COR-L47 (cell line): ENCODE results near the gene EFNA5.
"Not testable (repeated sequence)": the region's sequence is repeated elsewhere in the genome, so short reads cannot be mapped to it uniquely, and the experiment has no call there.

Source experiments
- DNase-seq: peaks from one replicate; lab custom pipeline; 2025; lab: John Stamatoyannopoulos, UW

Gene EFNA5

DNA sequence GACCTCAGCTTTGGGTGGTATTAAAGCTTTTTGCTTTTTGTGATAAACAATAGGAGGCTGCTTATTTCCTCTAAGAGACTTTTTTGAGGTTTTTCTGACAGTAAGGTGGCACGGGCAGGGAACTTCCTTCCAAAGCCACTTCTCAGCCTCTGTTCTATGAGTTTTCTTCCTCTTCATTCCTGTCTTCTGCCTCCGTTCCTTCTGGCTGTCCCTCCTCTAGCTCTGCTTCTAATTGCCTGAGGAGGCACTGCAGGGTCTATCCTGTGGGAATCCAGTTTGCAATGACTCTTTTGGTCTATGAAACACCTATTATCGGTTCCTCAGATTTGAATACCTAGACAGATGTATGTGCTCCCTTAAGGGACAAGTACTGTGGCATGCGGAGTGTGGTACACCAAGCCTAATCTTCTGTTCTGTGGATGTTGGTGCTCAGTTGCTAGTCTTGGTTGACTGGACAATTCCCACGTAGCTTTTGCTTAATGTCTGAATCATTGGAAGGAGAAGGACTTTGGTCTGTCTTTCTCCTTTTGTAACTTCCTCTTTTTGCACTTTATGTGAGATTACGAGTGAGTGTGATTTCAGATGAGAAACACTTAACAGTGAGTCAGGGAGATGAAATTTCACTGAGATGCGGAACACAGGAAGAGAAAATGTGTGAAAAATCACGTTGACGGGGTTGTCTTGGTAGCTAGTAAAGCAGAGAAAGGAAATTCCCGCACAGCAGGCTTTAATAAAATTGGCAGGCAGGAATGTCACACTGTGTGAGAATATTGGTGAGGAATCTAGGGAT is 305.2 kb downstream of the EFNA5 start:
- no peak for DNase-seq

DNA sequence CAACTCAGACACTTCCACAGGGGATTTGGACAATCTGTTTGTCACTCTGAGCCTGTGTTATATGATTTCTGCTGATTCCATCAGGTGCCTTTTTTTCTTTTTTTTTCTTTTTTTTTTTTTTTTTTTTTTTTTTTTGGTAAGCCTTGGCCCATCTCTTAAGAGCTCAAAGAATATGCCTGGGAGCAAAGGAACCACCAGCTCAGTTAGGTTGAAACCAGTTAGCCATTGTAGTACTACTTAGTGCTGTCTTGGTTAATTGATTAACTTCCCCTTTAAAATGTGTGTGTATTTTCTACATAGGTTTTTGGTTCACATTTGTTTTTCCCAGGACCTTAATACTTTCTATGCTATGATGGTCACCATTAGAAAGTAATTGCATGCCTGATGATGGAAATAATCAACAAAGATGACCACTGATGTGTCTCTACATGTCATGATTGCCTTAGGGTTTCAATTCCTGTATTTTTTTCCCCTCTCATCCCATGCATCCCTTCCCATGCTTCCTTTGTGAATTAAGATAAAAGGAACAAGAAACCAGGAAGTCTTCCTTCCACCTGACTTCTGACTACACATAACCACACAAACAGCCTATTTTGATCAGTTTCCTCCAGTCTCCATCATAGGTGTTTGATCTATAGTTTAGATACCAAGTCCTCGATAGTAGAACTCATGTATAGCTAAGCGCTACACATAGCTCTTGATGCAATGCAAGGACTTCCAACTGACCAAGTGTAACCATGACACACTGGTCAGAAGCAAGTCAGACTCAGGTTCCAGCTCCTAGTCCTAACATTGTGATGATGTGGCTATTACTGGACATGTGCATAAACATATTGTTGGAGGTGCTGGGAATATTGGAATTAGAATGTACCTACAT is 306.1 kb downstream of the EFNA5 start:
- no peak for DNase-seq

DNA sequence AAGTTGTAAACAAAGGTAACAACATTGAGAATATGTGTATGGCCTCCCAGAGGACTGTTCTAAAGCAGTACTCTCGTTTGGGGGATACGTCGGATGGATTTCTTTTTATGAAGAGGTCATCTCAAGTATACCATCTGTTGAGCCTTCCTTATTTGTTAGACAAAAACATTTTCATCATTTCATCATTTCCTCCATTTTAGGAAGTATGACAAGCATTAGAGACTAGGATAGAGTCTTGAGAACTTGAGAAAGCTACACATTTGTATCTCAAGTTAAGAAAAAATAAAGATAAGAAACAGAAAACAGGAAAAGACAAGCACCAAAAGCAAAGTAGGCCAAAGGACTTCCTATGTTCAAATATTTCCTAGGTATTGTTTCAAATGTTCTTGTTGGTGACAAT is 307.0 kb downstream of the EFNA5 start:
- DNase-seq: no peak

DNA sequence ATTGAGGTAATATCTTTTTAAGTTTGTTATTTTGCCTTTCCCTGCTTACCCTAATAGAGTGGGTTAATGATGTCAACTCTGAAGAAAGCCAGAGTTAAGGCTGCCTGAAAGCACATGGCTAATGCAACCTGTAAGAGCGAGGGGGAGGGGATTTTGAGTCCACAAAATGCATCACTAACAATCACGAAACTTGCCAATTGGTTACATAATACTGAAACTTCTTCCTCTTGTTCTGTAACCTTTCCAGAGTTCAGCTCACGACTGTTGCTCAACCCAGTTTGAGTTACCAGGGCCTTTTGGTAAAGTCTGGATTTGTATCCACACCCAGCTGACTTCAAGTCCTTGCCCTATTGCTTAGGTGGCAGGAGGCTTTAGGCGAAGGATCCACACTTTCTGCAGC is 308.8 kb downstream of the EFNA5 start:
- no peak for DNase-seq

DNA sequence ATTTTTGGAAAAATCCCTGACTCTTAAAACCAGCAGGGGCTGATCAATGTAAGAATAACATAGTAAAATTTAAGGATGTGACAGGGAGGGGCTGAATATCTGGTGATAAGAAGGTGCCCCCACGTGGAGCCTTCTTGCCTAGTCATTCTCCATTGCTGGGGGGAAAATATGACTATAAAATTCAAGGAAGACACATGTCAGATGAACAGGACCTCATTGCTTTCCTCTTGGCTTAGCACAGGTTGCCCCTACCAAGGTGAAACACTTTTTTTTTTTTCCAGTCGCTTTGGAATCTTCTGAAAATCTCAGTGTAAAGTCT is 310.9 kb downstream of the EFNA5 start:
- no peak for DNase-seq

DNA sequence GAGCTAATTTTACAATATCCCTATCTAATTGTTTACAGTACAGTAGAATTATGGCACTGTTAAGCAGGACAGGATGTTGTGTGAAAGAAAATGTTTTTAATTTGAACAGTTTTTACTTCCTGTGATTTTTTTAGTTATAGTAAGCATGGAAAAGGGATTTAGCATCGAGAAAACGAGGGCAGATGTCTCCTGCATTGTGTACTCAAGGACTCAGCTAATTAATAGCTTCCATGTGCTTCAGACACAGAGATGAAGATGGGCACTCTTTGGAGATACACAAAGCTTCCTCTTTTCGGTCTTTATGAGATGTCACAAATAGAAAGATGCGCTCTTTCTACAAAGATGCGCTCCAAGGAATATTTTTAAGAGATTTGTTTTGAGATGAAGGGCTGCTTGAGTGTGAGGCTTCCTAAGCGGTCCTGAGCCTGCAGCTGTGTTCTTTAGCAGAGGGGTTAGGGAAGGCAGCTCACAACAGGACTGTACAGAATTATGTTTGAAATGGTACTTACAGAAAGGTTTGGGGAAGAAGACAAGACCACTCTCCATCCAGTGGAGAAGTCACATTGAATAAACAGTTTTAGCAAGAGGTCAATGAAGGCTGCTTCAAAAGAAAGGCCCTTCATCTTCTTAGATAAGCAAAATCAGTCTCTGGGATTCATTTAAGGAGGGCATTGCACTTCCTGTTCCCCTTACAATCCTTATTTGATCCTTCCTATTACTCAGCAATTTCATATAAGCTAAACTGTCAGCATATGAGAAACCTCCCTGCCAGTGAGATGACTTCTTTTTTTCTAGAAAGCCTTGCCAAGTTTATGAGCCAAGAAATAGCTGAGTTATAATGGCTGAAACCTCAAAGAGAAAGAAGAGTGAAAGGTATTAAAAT is 311.5 kb downstream of the EFNA5 start:
- no peak for DNase-seq

DNA sequence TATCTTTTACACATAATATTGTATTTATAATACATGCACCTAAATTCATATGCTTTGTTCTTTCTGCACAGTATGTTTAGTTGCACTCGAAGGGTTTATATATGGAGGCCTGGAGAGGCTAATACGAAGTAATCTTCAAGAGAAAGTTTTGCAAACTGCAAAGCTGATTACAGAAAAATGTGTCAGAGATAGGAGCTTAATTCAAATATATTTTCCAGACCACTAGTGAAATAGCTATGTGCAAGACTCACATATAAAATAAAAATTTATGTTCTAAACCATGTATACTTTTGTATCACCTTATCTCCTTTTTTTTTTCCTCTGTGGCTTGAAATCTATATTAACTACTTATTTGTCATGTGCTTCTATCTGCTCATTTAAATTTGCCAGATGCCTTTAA is 313.8 kb downstream of the EFNA5 start:
- DNase-seq: no peak

DNA sequence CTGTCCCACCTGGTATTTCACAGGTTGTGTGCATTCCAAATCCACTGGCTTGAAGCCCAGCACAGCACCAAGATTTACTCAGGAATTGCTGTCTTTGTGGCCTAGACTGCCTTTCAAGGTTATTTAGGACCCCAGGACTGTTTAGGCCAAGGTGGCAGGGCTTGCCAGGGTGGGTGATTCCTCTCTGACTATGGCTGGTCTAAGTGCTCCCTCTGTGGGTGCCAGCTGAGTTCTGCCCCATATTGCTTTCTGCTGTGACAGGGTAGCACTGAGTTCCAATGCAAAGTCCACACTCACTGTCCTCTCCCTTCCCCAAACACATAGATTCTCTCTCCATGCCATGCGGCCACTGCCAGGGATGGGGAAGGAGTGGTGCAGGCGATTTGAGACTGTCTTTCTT is 318.2 kb downstream of the EFNA5 start:
- DNase-seq: no peak

DNA sequence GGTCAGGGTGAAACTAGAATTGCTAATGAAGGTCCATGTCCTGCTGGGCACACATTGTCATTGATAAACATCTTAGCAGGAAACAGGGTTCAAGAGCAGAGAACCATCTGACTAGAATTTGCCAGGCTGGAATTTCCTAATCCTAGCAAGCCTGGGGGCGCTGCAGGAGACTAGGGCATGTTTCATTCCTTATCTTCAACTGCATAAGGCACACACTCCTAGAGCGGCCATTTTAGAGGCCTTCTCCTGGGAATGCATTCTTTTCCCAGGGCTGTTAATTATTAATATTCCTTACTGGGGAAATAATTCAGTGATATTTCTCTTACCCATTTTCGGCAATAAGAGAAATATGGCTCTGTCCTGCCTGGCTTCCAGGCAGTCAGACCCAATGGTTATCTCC is 324.2 kb downstream of the EFNA5 start:
- DNase-seq: not testable (repeated sequence)

DNA sequence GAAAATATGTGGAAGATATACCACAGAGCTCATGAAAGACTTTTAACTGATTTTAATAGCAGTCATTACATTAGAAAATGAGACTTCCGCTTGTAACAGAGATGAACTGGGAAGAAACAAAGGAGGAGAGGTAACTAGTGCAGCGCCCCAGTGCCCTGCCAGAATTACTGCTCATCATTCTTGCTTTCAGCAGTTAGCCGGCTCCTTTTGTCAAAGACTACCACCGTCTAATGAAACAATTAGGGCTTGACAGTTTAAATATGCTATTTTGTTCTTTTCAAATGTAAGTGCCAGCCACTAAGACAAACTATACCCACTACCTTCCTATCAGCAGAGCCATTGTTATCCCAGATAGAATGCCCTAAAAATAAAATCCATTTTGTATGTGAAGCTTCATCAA is 328.4 kb downstream of the EFNA5 start:
- DNase-seq: peak; percentile 83

DNA sequence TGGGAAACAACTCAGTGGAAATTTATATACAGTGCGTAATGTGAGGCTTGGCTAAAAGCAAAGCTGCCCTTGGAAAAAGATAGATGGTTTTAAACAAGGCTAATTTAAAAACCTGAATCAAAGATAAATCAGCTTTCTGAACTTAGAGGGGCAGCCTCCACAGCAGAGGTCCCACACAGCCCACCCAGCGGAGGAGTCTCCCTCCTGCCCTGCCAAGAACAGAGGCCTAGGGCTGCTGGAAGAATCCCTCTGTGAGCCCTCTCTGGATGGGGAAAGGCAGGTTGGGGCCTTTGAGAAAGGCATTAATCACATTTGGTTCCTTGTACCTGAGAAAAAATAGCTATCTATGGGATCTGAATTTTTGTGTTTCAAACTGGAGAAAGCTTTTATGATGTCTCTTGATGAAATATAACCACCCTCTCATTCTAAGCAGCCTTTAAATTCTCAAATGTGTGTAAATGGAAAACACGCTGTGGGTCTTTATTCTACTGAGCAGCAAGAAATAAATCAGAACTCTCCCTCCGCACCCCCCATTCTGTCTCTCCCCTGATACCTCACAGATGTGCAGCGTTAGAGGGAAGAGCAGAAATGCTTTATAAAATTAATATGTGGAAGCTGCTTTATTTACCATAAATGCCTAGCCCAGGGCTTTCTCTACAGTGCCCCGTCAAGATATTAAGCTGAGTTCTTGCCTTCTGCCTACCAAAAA is 329.2 kb downstream of the EFNA5 start:
- no peak for DNase-seq

DNA sequence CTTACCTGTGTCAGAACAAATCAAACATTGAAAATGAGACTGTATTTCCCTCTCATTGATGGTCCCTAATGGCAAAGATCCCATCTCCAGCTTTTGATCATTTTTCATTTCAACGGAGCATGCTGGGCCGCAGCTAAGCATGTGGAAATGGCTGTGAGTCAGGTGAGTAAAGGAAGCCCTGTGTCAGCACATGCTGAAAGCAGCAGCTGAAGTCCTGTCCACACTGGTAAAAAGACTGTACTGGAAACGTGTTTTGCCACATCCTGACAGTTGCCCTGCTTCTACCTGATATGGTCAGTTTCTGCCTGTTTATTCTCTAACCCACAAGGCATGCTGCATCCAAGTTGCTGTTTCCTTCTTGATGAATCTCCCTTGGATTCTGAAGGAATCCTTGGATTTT is 330.1 kb downstream of the EFNA5 start:
- no peak for DNase-seq

DNA sequence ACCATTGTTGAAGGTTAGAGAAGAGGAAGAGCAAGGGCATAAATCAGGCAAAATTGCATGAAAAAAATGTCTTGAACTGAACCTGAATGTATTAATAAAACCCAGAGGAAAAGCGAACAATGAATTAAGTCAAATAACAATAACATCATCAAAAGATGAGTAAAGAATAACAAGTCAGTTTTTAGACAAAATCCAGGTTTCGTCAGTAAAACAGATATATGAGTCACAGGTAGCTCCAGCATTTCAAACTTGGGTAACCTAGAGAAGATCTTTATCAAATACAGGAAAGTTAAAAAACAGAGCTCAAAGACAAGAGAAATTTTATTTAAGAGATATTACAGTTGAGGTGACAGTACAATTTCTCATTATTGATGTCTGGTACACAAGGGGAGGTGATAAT is 332.4 kb downstream of the EFNA5 start:
- no peak for DNase-seq

DNA sequence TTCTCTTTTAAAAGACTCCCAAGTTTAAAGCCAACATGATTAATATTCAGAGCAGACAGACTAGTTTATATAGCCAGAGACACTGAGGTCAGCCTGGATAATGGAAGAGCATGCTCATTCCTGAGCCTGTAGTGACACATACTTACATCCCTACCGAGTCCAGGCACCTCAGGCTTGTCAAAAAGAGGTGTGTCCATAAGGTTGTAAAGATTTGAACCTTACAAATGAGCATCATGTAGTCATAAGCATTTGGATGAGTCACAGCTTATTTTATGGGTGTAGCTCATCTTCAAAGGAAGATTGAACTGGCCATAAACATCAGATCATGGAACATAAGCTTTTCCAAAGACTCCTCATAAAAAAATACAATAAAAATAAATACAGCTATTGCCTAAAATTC is 333.5 kb downstream of the EFNA5 start:
- DNase-seq: no peak

DNA sequence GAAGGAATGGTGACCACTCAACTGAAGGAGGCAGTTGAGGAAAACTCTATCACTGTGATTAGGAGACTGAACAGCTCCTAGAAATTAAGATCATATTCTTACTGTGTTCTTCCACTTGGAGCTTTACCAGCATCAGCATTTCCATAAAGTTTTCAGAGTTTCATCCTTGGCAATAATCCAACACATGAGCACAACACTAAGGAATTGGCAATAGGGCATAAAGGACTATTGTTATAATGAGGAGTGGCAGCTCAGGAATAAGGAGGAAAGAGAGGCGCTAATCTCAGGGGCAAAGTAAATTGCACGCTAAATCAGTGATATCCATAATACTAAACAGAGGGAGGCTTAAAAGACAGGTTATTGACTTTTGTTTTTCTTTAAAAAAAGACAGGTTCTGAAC is 338.9 kb downstream of the EFNA5 start:
- DNase-seq: no peak

DNA sequence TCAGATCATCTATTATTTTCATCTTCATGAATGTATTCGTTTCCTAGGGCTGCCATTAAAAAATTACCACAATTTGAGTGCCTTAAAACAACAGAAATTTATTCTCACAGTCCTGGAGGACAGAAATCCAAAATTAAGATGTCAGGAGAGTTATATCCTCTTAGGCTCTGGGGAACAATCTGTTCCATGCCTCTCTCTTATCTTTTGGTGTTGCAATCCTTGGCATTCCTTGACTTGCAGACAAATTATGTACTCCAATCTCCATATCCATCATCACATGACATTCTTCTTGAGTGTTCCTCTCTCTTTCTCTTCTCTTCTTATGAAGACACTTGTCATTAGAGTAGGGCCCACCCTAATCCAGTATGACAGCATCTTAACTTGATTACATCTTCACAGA is 339.4 kb downstream of the EFNA5 start:
- no peak for DNase-seq

DNA sequence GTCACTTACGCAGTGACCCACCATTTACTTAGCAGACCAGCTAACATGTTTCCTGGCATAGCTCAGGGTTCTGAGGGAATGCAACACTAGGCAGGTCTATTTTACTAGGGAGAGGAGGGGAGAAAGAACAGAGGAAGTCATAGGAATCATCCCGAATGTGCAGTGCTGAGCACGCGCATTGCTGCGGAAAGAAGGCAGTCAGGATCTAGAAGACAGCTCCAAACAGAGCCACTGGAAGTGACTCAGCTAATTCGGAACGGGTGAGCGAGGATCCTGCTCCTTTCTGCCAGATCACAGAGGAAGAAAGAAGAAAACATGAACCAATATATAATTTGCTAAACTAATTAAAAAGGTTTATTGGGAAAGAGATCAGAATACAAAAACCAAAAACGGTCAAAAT is 339.8 kb downstream of the EFNA5 start:
- no peak for DNase-seq

DNA sequence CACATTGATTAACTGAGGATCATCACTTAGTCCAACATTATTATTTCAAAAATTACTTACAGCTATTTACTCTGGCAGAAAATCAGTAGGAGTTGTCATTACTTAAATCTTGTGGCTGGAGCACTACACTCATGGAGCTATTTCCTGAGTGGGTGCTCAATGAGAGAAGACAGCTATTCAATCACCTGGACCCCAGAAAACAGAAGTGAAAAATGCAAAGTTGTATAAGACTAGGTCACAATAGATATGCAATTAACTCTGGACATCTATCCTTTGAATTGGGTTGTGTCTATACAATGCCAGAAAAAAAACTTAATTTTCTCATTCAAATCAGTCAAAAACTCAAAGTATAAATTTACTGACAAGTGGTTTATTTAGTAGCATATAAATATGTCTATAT is 340.9 kb downstream of the EFNA5 start:
- no peak for DNase-seq
